H1 (cell line): Measurements from ENCODE around the gene ZNF385D.

ENCODE experiments used
- EP300 ChIP-seq, 2 experiments: IDR thresholded peaks; 1 replicate in 1 of 2; 2 replicates in 1 of 2; pipeline ENCODE4 v1.6.1; 2011 to 2012; ENCODE audit warnings: low read depth in 2 of 2, low read length in 2 of 2, mild to moderate bottlenecking in 2 of 2, borderline replicate concordance in 1 of 2, inconsistent platforms in 1 of 2, moderate library complexity in 1 of 2
- JUND ChIP-seq: IDR thresholded peaks from 2 replicates; pipeline ENCODE4 v1.6.1; 2011; ENCODE audit warnings: mild to moderate bottlenecking, improper control_type of control experiment, low read length
- MAX ChIP-seq: IDR thresholded peaks from 2 replicates; pipeline ENCODE4 v1.6.1; 2012; ENCODE audit warnings: inconsistent platforms
- TAF1 ChIP-seq: IDR thresholded peaks from 2 replicates; pipeline ENCODE4 v1.6.1; 2011; ENCODE audit warnings: mild to moderate bottlenecking, low read depth, low read length

GRCh38 chr3:21729888-21730459 is 21.0 kb downstream of the ZNF385D start:
- TF ChIP-seq MAX (no peak), JUND (no peak), TAF1 (no peak), EP300 (IDR thresholded peaks at IDR 0.05; ENCODE audit: borderline replicate concordance in 1 of 2, low read depth in 2 of 2, low read length in 2 of 2) (no peak)
